HEK293 (cell line): ENCODE data around the gene ZSCAN12.

Experiments
- BCL11B ChIP-seq: fragments of 450-650 bp; formaldehyde crosslinking; IDR thresholded peaks from 2 replicates; pipeline ENCODE4 v1.5.1; 2016; ENCODE audit warnings: low read depth, missing biosample characterization, missing genetic modification characterization
- FEZF1 ChIP-seq: fragments of 450-650 bp; formaldehyde crosslinking; IDR thresholded peaks from 2 replicates; pipeline ENCODE4 v1.5.1; 2016; ENCODE audit warnings: missing biosample characterization, missing genetic modification characterization
- GFI1B ChIP-seq: fragments of 450-650 bp; formaldehyde crosslinking; IDR thresholded peaks from 2 replicates; pipeline ENCODE4 v1.5.1; 2016; ENCODE audit warnings: missing biosample characterization, missing genetic modification characterization
- KLF1 ChIP-seq: fragments of 450-650 bp; formaldehyde crosslinking; IDR thresholded peaks from 2 replicates; pipeline ENCODE4 v1.5.1; 2016; ENCODE audit warnings: missing biosample characterization, missing genetic modification characterization
- KLF16 ChIP-seq: fragments of 450-650 bp; formaldehyde crosslinking; IDR thresholded peaks from 2 replicates; pipeline ENCODE4 v1.5.1; 2017; ENCODE audit warnings: missing biosample characterization, missing genetic modification characterization
- TCF7L2 ChIP-seq: IDR thresholded peaks from 2 replicates; pipeline ENCODE4 v1.6.1; 2011; ENCODE audit warnings: low read depth, mild to moderate bottlenecking, inconsistent platforms, low read length, moderate library complexity, borderline replicate concordance
- ZFHX2 ChIP-seq: fragments of 450-650 bp; formaldehyde crosslinking; conservative IDR thresholded peaks from 2 replicates; pipeline ENCODE4 v1.5.1; 2016; ENCODE audit warnings: missing biosample characterization, missing genetic modification characterization
- ZNF112 ChIP-seq: fragments of 450-650 bp; formaldehyde crosslinking; IDR thresholded peaks from 2 replicates; pipeline ENCODE4 v1.5.0; 2017; ENCODE audit warnings: missing biosample characterization, missing genetic modification characterization
- ZNF138 ChIP-seq: fragments of 450-650 bp; formaldehyde crosslinking; IDR thresholded peaks from 2 replicates; pipeline ENCODE4 v1.5.1; 2016; ENCODE audit warnings: missing biosample characterization, missing genetic modification characterization, borderline replicate concordance
- ZNF155 ChIP-seq: fragments of 450-650 bp; formaldehyde crosslinking; IDR thresholded peaks from 2 replicates; pipeline ENCODE4 v1.5.1; 2016; ENCODE audit warnings: missing biosample characterization, missing genetic modification characterization
- ZNF169 ChIP-seq: fragments of 450-650 bp; formaldehyde crosslinking; IDR thresholded peaks from 2 replicates; pipeline ENCODE4 v1.5.1; 2016; ENCODE audit warnings: missing biosample characterization, missing genetic modification characterization
- ZNF175 ChIP-seq: fragments of 450-650 bp; formaldehyde crosslinking; IDR thresholded peaks from 2 replicates; pipeline ENCODE4 v1.5.1; 2016; ENCODE audit warnings: missing biosample characterization, missing genetic modification characterization
- ZNF223 ChIP-seq: fragments of 450-650 bp; formaldehyde crosslinking; IDR thresholded peaks from 2 replicates; pipeline ENCODE4 v1.5.1; 2016; ENCODE audit warnings: missing biosample characterization, missing genetic modification characterization
- ZNF23 ChIP-seq: fragments of 450-650 bp; formaldehyde crosslinking; IDR thresholded peaks from 2 replicates; pipeline ENCODE4 v1.5.1; 2016; ENCODE audit warnings: missing biosample characterization, missing genetic modification characterization, borderline replicate concordance
- ZNF501 ChIP-seq: fragments of 450-650 bp; formaldehyde crosslinking; IDR thresholded peaks from 2 replicates; pipeline ENCODE4 v1.5.1; 2016; ENCODE audit warnings: missing biosample characterization, missing genetic modification characterization
- ZNF549 ChIP-seq: fragments of 450-650 bp; IDR thresholded peaks from 2 replicates; pipeline ENCODE4 v1.5.1; 2018; ENCODE audit warnings: missing biosample characterization, missing genetic modification characterization, mild to moderate bottlenecking, inconsistent platforms, moderate library complexity
- ZNF596 ChIP-seq: fragments of 450-650 bp; IDR thresholded peaks from 2 replicates; pipeline ENCODE4 v1.5.0; 2018; ENCODE audit warnings: missing biosample characterization, mild to moderate bottlenecking, missing genetic modification characterization, moderate library complexity
- ZNF610 ChIP-seq: fragments of 450-650 bp; formaldehyde crosslinking; IDR thresholded peaks from 2 replicates; pipeline ENCODE4 v1.5.1; 2016; ENCODE audit warnings: missing biosample characterization, missing genetic modification characterization, borderline replicate concordance
- ZNF677 ChIP-seq: fragments of 450-650 bp; IDR thresholded peaks from 2 replicates; pipeline ENCODE4 v1.5.0; 2018; ENCODE audit warnings: missing biosample characterization, mild to moderate bottlenecking, missing genetic modification characterization, moderate library complexity
- ZNF707 ChIP-seq: fragments of 450-650 bp; formaldehyde crosslinking; IDR thresholded peaks from 2 replicates; pipeline ENCODE4 v1.5.1; 2016; ENCODE audit warnings: missing biosample characterization, missing genetic modification characterization
- ZNF76 ChIP-seq: fragments of 450-650 bp; formaldehyde crosslinking; IDR thresholded peaks from 2 replicates; pipeline ENCODE4; 2016; ENCODE audit warnings: low read depth, missing biosample characterization, missing genetic modification characterization, borderline replicate concordance
- ZNF830 ChIP-seq: fragments of 450-650 bp; IDR thresholded peaks from 2 replicates; pipeline ENCODE4 v1.5.0; 2018; ENCODE audit warnings: missing biosample characterization, missing genetic modification characterization, low read depth, mild to moderate bottlenecking, moderate library complexity
- ZSCAN30 ChIP-seq: fragments of 450-650 bp; IDR thresholded peaks from 2 replicates; pipeline ENCODE4 v1.5.1; 2018; ENCODE audit warnings: missing biosample characterization, mild to moderate bottlenecking, missing genetic modification characterization, moderate library complexity
- ZSCAN4 ChIP-seq: fragments of 450-650 bp; formaldehyde crosslinking; IDR thresholded peaks from 2 replicates; pipeline ENCODE4 v1.5.1; 2017; ENCODE audit warnings: missing biosample characterization, missing genetic modification characterization
- TF ChIP-seq, protein P1 (sequence below): fragments of 450-650 bp; formaldehyde crosslinking; IDR thresholded peaks from 2 replicates; pipeline ENCODE4 v1.5.1; 2016; ENCODE audit warnings: missing biosample characterization, missing genetic modification characterization
- TF ChIP-seq, protein P2 (sequence below): fragments of 450-650 bp; formaldehyde crosslinking; IDR thresholded peaks from 2 replicates; pipeline ENCODE4 v1.5.0; 2017; ENCODE audit warnings: missing biosample characterization, missing genetic modification characterization, borderline replicate concordance
- TF ChIP-seq, protein P3 (sequence below): fragments of 450-650 bp; formaldehyde crosslinking; IDR thresholded peaks from 2 replicates; pipeline ENCODE4 v1.5.1; 2016; ENCODE audit warnings: missing biosample characterization, missing genetic modification characterization, borderline replicate concordance
- TF ChIP-seq, protein P4 (sequence below): fragments of 450-650 bp; formaldehyde crosslinking; IDR thresholded peaks from 2 replicates; pipeline ENCODE4 v1.5.1; 2016; ENCODE audit warnings: missing biosample characterization, missing genetic modification characterization
- TF ChIP-seq, protein P5 (sequence below): fragments of 450-650 bp; formaldehyde crosslinking; IDR thresholded peaks from 2 replicates; pipeline ENCODE4 v1.5.1; 2016; ENCODE audit warnings: missing biosample characterization, missing genetic modification characterization
- TF ChIP-seq, protein P6 (sequence below): fragments of 450-650 bp; formaldehyde crosslinking; IDR thresholded peaks from 2 replicates; pipeline ENCODE4 v1.5.1; 2017; ENCODE audit warnings: missing biosample characterization, missing genetic modification characterization

ZSCAN12 gene

GRCh38 chr6:28446818-28447511 lies 47.4 kb upstream of the ZSCAN12 start (continued):
- TF ChIP-seq ZNF610 (tag by site-specific recombination) = 0 out of 2 replicates have a peak, but pooled peaks have one; percentile 59
- no peak for TF ChIP-seq ZNF23 (tag by site-specific recombination)
- no peak for TF ChIP-seq KLF1 (tag by site-specific recombination)
- no peak for TF ChIP-seq FEZF1 (tag by site-specific recombination)
- no peak for TF ChIP-seq ZNF596
- TF ChIP-seq, protein P1, sequence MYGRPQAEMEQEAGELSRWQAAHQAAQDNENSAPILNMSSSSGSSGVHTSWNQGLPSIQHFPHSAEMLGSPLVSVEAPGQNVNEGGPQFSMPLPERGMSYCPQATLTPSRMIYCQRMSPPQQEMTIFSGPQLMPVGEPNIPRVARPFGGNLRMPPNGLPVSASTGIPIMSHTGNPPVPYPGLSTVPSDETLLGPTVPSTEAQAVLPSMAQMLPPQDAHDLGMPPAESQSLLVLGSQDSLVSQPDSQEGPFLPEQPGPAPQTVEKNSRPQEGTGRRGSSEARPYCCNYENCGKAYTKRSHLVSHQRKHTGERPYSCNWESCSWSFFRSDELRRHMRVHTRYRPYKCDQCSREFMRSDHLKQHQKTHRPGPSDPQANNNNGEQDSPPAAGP = no peak
- no peak for TF ChIP-seq ZNF112 (tag by site-specific recombination)
- TF ChIP-seq, protein P2, sequence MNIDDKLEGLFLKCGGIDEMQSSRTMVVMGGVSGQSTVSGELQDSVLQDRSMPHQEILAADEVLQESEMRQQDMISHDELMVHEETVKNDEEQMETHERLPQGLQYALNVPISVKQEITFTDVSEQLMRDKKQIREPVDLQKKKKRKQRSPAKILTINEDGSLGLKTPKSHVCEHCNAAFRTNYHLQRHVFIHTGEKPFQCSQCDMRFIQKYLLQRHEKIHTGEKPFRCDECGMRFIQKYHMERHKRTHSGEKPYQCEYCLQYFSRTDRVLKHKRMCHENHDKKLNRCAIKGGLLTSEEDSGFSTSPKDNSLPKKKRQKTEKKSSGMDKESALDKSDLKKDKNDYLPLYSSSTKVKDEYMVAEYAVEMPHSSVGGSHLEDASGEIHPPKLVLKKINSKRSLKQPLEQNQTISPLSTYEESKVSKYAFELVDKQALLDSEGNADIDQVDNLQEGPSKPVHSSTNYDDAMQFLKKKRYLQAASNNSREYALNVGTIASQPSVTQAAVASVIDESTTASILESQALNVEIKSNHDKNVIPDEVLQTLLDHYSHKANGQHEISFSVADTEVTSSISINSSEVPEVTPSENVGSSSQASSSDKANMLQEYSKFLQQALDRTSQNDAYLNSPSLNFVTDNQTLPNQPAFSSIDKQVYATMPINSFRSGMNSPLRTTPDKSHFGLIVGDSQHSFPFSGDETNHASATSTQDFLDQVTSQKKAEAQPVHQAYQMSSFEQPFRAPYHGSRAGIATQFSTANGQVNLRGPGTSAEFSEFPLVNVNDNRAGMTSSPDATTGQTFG (tag by site-specific recombination) = no peak
- TF ChIP-seq, protein P3, sequence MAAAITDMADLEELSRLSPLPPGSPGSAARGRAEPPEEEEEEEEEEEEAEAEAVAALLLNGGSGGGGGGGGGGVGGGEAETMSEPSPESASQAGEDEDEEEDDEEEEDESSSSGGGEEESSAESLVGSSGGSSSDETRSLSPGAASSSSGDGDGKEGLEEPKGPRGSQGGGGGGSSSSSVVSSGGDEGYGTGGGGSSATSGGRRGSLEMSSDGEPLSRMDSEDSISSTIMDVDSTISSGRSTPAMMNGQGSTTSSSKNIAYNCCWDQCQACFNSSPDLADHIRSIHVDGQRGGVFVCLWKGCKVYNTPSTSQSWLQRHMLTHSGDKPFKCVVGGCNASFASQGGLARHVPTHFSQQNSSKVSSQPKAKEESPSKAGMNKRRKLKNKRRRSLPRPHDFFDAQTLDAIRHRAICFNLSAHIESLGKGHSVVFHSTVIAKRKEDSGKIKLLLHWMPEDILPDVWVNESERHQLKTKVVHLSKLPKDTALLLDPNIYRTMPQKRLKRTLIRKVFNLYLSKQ (tag by site-specific recombination) = no peak
- no peak for TF ChIP-seq KLF16 (tag by site-specific recombination)
- TF ChIP-seq ZNF155 (tag by site-specific recombination) = no peak
- TF ChIP-seq TCF7L2 = no peak
- no peak for TF ChIP-seq ZNF677 (tag by site-specific recombination)
- no peak for TF ChIP-seq ZNF169
- no peak for TF ChIP-seq ZNF549
- peak; percentile 37; the same call in 1 of the 2 replicates for TF ChIP-seq ZNF501 (tag by site-specific recombination)
- TF ChIP-seq, protein P4, sequence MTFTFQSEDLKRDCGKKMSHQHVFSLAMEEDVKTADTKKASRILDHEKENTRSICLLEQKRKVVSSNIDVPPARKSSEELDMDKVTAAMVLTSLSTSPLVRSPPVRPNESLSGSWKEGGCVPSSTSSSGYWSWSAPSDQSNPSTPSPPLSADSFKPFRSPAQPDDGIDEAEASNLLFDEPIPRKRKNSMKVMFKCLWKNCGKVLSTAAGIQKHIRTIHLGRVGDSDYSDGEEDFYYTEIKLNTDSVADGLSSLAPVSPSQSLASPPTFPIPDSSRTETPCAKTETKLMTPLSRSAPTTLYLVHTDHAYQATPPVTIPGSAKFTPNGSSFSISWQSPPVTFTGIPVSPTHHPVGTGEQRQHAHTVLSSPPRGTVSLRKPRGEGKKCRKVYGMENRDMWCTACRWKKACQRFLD (tag by site-specific recombination) = no peak
- TF ChIP-seq ZNF223 (tag by site-specific recombination) = no peak
- TF ChIP-seq, protein P5, sequence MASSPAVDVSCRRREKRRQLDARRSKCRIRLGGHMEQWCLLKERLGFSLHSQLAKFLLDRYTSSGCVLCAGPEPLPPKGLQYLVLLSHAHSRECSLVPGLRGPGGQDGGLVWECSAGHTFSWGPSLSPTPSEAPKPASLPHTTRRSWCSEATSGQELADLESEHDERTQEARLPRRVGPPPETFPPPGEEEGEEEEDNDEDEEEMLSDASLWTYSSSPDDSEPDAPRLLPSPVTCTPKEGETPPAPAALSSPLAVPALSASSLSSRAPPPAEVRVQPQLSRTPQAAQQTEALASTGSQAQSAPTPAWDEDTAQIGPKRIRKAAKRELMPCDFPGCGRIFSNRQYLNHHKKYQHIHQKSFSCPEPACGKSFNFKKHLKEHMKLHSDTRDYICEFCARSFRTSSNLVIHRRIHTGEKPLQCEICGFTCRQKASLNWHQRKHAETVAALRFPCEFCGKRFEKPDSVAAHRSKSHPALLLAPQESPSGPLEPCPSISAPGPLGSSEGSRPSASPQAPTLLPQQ (tag by site-specific recombination) = no peak
- TF ChIP-seq ZSCAN30 (tag by site-specific recombination) = 0 out of 2 replicates have a peak, but pooled peaks have one; percentile 59
- peak; percentile 79 for TF ChIP-seq ZFHX2 (tag by site-specific recombination)
- no peak for TF ChIP-seq ZNF830 (tag by site-specific recombination)
- TF ChIP-seq ZNF175 (tag by site-specific recombination) = no peak
- TF ChIP-seq BCL11B (tag by site-specific recombination) = no peak
- TF ChIP-seq ZNF138 = no peak
- TF ChIP-seq ZSCAN4 = no peak
- TF ChIP-seq ZNF707 (tag by site-specific recombination) = no peak
- TF ChIP-seq GFI1B (tag by site-specific recombination) = no peak
- TF ChIP-seq, protein P6, sequence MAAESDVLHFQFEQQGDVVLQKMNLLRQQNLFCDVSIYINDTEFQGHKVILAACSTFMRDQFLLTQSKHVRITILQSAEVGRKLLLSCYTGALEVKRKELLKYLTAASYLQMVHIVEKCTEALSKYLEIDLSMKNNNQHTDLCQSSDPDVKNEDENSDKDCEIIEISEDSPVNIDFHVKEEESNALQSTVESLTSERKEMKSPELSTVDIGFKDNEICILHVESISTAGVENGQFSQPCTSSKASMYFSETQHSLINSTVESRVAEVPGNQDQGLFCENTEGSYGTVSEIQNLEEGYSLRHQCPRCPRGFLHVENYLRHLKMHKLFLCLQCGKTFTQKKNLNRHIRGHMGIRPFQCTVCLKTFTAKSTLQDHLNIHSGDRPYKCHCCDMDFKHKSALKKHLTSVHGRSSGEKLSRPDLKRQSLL = peak; percentile 90
- TF ChIP-seq ZNF76 (tag by site-specific recombination) = peak; percentile 74; the same call in 1 of the 2 replicates
